Left lung (tissue), 10 donors: Measurements from ENCODE around the gene CCDC121. TPM values are rescaled to one million over a fixed set of nuclear protein-coding genes. Genes with fewer than 3 reads are reported as not detected.

ENCODE experiments used
- ATAC-seq: fragments of 200-7000 bp; cut with Tn5 transposase; one replicate; pipeline ENCODE4 v1.9.1; 2020; ENCODE audit warnings: moderate library complexity
- DNase-seq, 4 donors: peaks; one replicate each; pipeline ENCODE4 v3.0.0-alpha.2; 2013 to 2020
- H3K27ac ChIP-seq, 2 donors: fragments of 200-600 bp; sonication (generic) in 1 of 2; one replicate each; pipeline versions ENCODE4 v1.5.0 to v1.8.0; 2020 to 2021
- H3K27me3 ChIP-seq, 2 donors: fragments of 200-600 bp; sonication (generic) in 1 of 2; one replicate each; pipeline versions ENCODE4 v1.5.0 to v1.8.0; 2020 to 2021
- H3K36me3 ChIP-seq, 2 donors: fragments of 200-600 bp; sonication (generic) in 1 of 2; one replicate each; pipeline versions ENCODE4 v1.5.0 to v1.8.0; 2020 to 2021
- H3K4me1 ChIP-seq, 2 donors: fragments of 200-600 bp; one replicate each; pipeline ENCODE4 v1.8.0; 2021
- H3K4me3 ChIP-seq, 2 donors: fragments of 200-600 bp; sonication (generic) in 1 of 2; one replicate each; pipeline versions ENCODE4 v1.5.0 to v1.8.0; 2020 to 2021; ENCODE audit warnings: mild to moderate bottlenecking in 1 of 2
- H3K9me3 ChIP-seq, 2 donors: fragments of 200-600 bp; sonication (generic) in 1 of 2; one replicate each; pipeline versions ENCODE4 v1.5.0 to v1.8.0; 2020 to 2021
- intact Hi-C, 2 donors: fragments of 100-400 bp; cut with DNase I; formaldehyde crosslinking; loops; one replicate each; pipeline versions ENCODE4 v1.11.2 to v1.14.2; 2022
- polyA plus RNA-seq, 6 donors: library from polyadenylated mRNA; unstranded; fragments of 120-200 nt; gene quantifications; one replicate each; pipeline ENCODE4 v1.2.1, GENCODE V29; 2013; ENCODE audit not compliant: insufficient read length in 6 of 6
- total RNA-seq, 2 donors: library from RNA; stranded (reverse); fragmentation: NEBNext Ultra II Directional; extraction: Animal tissue kit (Norgen Biotek cat#: 25700); gene quantifications; one replicate each; pipeline ENCODE4 v1.2.1, GENCODE V29; 2021
- TF ChIP-seq, protein P1 (sequence below), 2 donors: fragments of 200-600 bp; sonication (generic) in 1 of 2; IDR thresholded peaks; one replicate each; pipeline versions ENCODE4 v1.5.0 to v1.8.0; 2021; ENCODE audit warnings: antibody characterized with exemption in 2 of 2
- donor health status: DM: no; HTN: yes; CAD: no.
- donor health status: DM: no; HTN: no; CAD: no.

CCDC121 gene
- total and polyA plus RNA-seq, 8 donors: 2.9 to 13.2 (median 12.6) TPM

DNA sequence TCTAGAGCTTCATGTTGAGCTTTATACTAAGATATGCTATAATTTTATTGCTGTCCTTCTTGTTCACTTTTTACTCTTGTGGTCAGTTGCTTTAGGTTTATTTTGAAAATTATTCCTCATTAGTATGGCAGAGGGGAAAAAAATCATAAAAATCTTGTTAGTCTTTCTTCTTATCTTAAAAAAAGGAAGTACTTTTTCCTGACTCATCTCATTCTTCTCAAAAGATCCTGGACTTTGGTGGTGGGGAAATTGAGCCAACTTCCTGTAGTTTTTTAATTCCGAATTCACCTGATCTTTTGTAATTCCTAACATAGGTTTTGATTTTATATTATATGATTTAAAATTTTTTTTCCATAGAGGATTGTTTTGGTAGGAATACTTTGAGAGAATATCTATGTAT is 38.6 kb upstream of the CCDC121 start:
- ATAC-seq (no peak), DNase-seq (no peak)
- Histone ChIP-seq H3K27me3 (no peaks in the 10 kb centered on the region), H3K4me1 (peaks cover 9 to 44% of the 10 kb centered on the region in 2 donors), H3K9me3 (no peaks in the 10 kb centered on the region), H3K4me3 (no peak overlapping the region), H3K36me3 (peaks cover 0 to 60% of the 10 kb centered on the region in 2 donors), H3K27ac (peak overlapping the region in 1 of 2 donors; percentile 76)
- TF ChIP-seq, protein P1, sequence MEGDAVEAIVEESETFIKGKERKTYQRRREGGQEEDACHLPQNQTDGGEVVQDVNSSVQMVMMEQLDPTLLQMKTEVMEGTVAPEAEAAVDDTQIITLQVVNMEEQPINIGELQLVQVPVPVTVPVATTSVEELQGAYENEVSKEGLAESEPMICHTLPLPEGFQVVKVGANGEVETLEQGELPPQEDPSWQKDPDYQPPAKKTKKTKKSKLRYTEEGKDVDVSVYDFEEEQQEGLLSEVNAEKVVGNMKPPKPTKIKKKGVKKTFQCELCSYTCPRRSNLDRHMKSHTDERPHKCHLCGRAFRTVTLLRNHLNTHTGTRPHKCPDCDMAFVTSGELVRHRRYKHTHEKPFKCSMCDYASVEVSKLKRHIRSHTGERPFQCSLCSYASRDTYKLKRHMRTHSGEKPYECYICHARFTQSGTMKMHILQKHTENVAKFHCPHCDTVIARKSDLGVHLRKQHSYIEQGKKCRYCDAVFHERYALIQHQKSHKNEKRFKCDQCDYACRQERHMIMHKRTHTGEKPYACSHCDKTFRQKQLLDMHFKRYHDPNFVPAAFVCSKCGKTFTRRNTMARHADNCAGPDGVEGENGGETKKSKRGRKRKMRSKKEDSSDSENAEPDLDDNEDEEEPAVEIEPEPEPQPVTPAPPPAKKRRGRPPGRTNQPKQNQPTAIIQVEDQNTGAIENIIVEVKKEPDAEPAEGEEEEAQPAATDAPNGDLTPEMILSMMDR (IDR thresholded peaks at IDR 0.05): no peak
- intact Hi-C loops: no loop called here

DNA sequence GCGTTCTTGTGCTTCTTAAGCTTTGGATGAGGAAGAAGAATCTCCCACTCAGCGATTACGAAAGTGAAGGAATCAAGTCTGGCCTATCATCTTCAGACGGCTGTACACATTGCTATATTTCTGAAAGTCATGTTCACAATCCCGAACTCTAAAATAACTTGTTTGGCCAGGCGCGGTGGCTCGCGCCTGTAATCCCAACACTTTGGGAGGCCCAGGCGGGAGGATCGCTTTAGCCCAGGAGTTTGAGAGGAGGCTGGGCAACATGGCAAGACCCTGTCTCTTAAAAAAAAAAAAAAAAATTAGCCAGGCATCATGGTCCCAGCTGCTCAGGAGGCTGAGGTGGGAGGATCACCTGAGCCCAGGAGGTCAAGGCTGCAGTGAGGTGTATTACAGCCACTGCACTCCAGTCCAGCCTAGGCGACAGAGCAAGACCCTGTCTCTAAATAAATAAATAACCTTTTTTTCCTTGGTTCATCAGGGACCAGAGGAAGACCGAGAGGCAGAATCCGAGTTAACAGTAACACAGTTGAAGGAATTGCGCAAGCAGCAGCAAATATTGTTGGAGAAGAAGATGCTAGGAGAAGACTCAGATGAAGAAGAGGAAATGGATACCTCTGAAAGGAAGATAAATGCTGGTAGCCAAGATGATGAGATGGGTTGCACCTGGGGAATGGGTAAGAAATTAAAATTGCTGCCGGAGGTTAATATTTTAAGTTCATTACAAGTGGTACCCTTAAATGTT is 36.0 kb upstream of the CCDC121 start:
- Histone ChIP-seq H3K27ac (no peak overlapping the region), H3K36me3 (peaks cover 8 to 55% of the 10 kb centered on the region in 2 donors)

DNA sequence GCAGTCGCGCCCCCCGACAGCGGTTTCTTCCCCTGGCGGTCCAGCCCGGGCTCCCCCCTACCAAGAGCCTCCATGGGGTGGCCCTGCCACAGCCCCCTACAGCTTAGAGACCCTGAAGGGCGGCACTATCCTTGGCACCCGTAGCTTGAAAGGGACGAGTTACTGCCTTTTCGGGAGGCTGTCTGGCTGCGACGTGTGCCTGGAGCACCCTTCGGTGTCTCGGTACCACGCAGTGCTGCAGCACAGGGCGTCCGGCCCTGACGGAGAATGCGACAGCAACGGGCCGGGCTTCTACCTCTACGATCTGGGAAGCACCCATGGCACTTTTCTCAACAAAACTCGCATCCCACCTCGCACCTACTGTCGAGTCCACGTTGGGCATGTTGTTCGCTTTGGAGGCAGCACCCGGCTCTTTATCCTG is 35.4 kb upstream of the CCDC121 start:
- ATAC-seq: peak; percentile 6

More for the DNA sequence above, 36.0 kb upstream of the CCDC121 start:
- TF ChIP-seq, protein P1 (IDR thresholded peaks at IDR 0.05): no peak
- no peaks in the 10 kb centered on the region for H3K9me3 ChIP-seq
- intact Hi-C loops: no loop called here
- no peaks in the 10 kb centered on the region for H3K27me3 ChIP-seq
- ATAC-seq (no peak), DNase-seq (no peak)
- H3K4me3 ChIP-seq: peak overlapping the region; percentile 79 to 95
- H3K4me1 ChIP-seq: peaks cover 13 to 55% of the 10 kb centered on the region in 2 donors

DNA sequence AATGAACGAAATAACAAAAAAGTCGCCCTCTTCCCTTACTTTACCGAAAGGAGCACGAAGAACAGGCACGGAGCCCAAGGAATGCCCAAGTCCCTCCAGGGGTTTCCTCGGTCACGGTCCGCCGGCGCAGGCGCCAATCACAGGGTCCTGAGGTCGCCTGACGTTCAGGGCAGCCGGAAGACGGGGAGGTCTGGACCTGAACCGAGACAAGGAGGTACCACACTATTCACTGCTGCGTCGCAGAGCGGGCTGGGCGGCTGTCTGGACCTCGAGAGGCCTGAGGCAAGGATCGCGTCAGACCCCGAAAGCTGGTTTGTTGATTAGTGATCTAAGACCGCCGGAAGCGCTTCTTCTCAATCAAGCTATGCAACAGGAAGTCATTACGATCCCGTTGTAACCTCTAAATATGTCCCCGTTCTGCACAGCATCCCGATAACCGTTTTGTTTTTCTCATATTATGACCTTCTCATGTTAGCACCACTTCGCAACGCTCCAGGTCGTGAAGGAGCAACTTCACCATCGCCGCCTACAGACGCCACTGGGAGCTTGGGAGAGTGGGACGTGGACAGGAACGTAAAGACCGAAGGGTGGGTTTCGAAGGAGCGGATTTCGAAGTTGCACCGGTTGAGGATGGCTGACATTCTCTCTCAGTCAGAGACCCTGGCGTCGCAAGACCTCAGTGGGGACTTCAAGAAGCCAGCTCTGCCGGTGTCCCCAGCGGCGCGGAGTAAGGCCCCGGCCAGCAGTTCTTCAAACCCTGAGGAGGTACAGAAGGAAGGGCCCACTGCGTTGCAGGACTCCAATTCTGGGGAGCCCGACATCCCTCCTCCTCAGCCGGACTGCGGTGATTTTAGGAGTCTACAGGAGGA is 34.7 kb upstream of the CCDC121 start, which contains the start of the genes SLC4A1AP and SUPT7L:
Gene SLC4A1AP (plus strand): TSS at position 605 of the 869 bp plus-strand sequence. CDS start 26 bp downstream, at position 631.
Gene SUPT7L (minus strand): TSS at position 330 of the 869 bp plus-strand sequence. CDS start 1,422 bp downstream, outside the sequence.
- intact Hi-C loops: no loop called here
- Histone ChIP-seq H3K27me3 (no peaks in the 10 kb centered on the region), H3K4me1 (peaks cover 13 to 61% of the 10 kb centered on the region in 2 donors), H3K36me3 (peaks cover 8 to 51% of the 10 kb centered on the region in 2 donors), H3K9me3 (no peaks in the 10 kb centered on the region), H3K4me3 (peak within 1 kb of the TSS; percentile 79 to 95), H3K27ac (peak within 1 kb of the TSS; percentile 83 to 95)
- ATAC-seq: peak; percentile 94
- TF ChIP-seq, protein P1 (IDR thresholded peaks at IDR 0.05): no peak
- peak; percentile 82 to 93 (median 87) for DNase-seq

More for the DNA sequence above, 35.4 kb upstream of the CCDC121 start:
- no peaks in the 10 kb centered on the region for H3K27me3 ChIP-seq
- H3K4me3 ChIP-seq: peak overlapping the region; percentile 79 to 95
- TF ChIP-seq, protein P1 (IDR thresholded peaks at IDR 0.05): no peak
- H3K4me1 ChIP-seq: peaks cover 13 to 58% of the 10 kb centered on the region in 2 donors
- peaks cover 8 to 55% of the 10 kb centered on the region in 2 donors for H3K36me3 ChIP-seq
- peak overlapping the region; percentile 83 to 95 for H3K27ac ChIP-seq
- no peaks in the 10 kb centered on the region for H3K9me3 ChIP-seq
- DNase-seq: peak in 1 of 4 donors; percentile 71
- intact Hi-C loops: no loop called here
